Natural killer cell (primary cell): ENCODE measurements around the gene RTF1. TPM values are rescaled to one million over a fixed set of nuclear protein-coding genes. Genes with fewer than 3 reads are reported as not detected.
A peak's percentile ranks its signal among the peaks of the same experiment; 100 is the strongest.

Source experiments
- ATAC-seq, 3 donors: fragments of 150-1000 bp in 2 of 3; fragments of 200-7000 bp in 1 of 3; cut with Tn5 transposase; 1 replicate in 1 of 3; 2 replicates in 2 of 3; pipeline ENCODE4 v1.10.0; 2021; ENCODE audit warnings: mild to moderate bottlenecking in 2 of 3, moderate library complexity in 2 of 3
- DNase-seq, 2 donors: peaks; one replicate each; pipeline versions ENCODE4 v3.0.0 to v3.0.0-alpha.2; 2013 to 2021; ENCODE audit warnings: mixed read lengths in 1 of 2
- H3K27ac ChIP-seq: one replicate; pipeline ENCODE4 v1.5.1; 2013; ENCODE audit warnings: mild to moderate bottlenecking, low read length
- H3K27me3 ChIP-seq: one replicate; pipeline ENCODE4 v1.6.1; 2013; ENCODE audit warnings: low read length; ENCODE audit not compliant: control insufficient read depth, insufficient read depth
- H3K36me3 ChIP-seq: one replicate; pipeline ENCODE4 v1.6.1; 2013; ENCODE audit warnings: low read length; ENCODE audit not compliant: control insufficient read depth, insufficient read depth
- H3K4me1 ChIP-seq: one replicate; pipeline ENCODE4 v1.6.1; 2013; ENCODE audit warnings: low read length; ENCODE audit not compliant: control insufficient read depth, insufficient read depth
- H3K4me3 ChIP-seq: one replicate; pipeline ENCODE4 v1.5.1; 2013; ENCODE audit warnings: low read length
- H3K9me3 ChIP-seq: one replicate; pipeline ENCODE4 v1.6.1; 2013; ENCODE audit warnings: low read length; ENCODE audit not compliant: control insufficient read depth, insufficient read depth
- H3K27ac Mint-ChIP-seq, 2 donors: one replicate each; pipeline ENCODE4 v1.8.0; 2022; ENCODE audit warnings: mild to moderate bottlenecking in 2 of 2, mixed read lengths in 2 of 2, moderate library complexity in 1 of 2
- H3K27me3 Mint-ChIP-seq, 2 donors: one replicate each; pipeline ENCODE4 v1.8.0; 2022; ENCODE audit warnings: low read depth in 2 of 2, mixed read lengths in 2 of 2
- H3K36me3 Mint-ChIP-seq: one replicate; pipeline ENCODE4 v1.8.0; 2022; ENCODE audit warnings: mixed read lengths
- H3K4me1 Mint-ChIP-seq, 2 donors: one replicate each; pipeline ENCODE4 v1.8.0; 2022; ENCODE audit warnings: mixed read lengths in 2 of 2
- H3K4me3 Mint-ChIP-seq: one replicate; pipeline ENCODE4 v1.8.0; 2022; ENCODE audit warnings: mild to moderate bottlenecking, moderate library complexity, mixed read lengths
- H3K9me3 Mint-ChIP-seq, 2 donors: one replicate each; pipeline ENCODE4 v1.8.0; 2022; ENCODE audit warnings: mixed read lengths in 2 of 2
- WGBS: methylation state at CpG from one replicate; pipeline ENCODE4 v1.1.7; 2013; ENCODE audit warnings: missing lambda C conversion rate; ENCODE audit not compliant: insufficient coverage; 5-methylcytosine and 5-hydroxymethylcytosine counted together
- intact Hi-C: fragments of 100-400 bp; cut with micrococcal nuclease; formaldehyde crosslinking; loops from one replicate; pipeline ENCODE4 v1.14.2; 2022
- total RNA-seq, 4 donors: library from RNA; stranded (reverse); fragments of 120-200 nt in 1 of 4; gene quantifications; one replicate each; pipeline versions ENCODE4 v1.2.3 to v1.2.4, GENCODE V29; 2013 to 2022
- TF ChIP-seq, protein P1 (sequence below): fragments of 200-600 bp; IDR thresholded peaks from one replicate; pipeline ENCODE4 v1.8.0; 2022; ENCODE audit warnings: antibody characterized with exemption

The RTF1 gene
- total RNA-seq, 3 donors from 2014 or later (not counting 1 experiment from before 2014, with no cell fraction given) = 35.8 to 53.1 (median 42.7) TPM

DNA sequence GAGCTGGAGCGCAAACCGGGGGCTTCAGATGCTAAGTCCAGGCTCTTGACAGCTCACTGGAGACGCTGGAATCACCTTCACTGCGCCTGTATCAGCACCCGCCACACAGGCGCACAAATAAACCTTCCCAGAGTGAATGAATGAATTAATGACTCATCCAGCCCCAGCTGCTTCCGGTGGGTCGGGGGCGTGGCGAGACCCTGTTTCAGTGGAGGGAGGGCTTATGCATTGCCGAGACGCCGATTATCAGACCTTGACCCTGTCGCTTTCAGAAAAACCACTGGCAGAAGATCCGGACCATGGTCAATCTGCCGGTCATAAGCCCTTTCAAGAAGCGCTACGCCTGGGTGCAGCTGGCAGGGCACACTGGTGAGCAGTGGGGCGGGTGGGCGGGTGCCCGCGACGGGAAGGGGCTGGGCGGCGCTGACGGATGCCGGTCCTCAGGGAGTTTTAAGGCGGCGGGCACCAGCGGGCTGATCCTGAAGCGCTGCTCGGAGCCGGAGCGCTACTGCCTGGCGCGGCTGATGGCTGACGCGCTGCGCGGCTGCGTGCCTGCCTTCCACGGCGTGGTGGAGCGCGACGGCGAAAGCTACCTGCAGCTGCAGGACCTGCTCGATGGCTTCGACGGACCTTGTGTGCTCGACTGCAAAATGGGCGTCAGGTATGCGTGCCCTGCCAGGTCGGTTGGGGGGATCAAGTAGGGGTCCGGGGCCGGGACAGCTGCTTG is 84.5 kb downstream of the RTF1 start:
- intact Hi-C loops = no loop called here
- H3K27me3 ChIP-seq = peaks cover 54% of the 10 kb centered on the region
- DNase-seq = peak in 1 of 2 donors; percentile 63
- H3K4me3 ChIP-seq = peak overlapping the region; percentile 24
- Mint-ChIP-seq H3K36me3 (no peaks in the 10 kb centered on the region), H3K27ac (no peak overlapping the region), H3K4me1 (peaks cover 0 to 29% of the 10 kb centered on the region in 2 donors), H3K9me3 (no peaks in the 10 kb centered on the region), H3K4me3 (peak overlapping the region; percentile 75), H3K27me3 (peaks cover 28 to 49% of the 10 kb centered on the region in 2 donors)
- H3K4me1 ChIP-seq = peaks cover 30% of the 10 kb centered on the region
- no peaks in the 10 kb centered on the region for H3K36me3 ChIP-seq
- TF ChIP-seq, protein P1, sequence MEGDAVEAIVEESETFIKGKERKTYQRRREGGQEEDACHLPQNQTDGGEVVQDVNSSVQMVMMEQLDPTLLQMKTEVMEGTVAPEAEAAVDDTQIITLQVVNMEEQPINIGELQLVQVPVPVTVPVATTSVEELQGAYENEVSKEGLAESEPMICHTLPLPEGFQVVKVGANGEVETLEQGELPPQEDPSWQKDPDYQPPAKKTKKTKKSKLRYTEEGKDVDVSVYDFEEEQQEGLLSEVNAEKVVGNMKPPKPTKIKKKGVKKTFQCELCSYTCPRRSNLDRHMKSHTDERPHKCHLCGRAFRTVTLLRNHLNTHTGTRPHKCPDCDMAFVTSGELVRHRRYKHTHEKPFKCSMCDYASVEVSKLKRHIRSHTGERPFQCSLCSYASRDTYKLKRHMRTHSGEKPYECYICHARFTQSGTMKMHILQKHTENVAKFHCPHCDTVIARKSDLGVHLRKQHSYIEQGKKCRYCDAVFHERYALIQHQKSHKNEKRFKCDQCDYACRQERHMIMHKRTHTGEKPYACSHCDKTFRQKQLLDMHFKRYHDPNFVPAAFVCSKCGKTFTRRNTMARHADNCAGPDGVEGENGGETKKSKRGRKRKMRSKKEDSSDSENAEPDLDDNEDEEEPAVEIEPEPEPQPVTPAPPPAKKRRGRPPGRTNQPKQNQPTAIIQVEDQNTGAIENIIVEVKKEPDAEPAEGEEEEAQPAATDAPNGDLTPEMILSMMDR = no peak
- no peaks in the 10 kb centered on the region for H3K9me3 ChIP-seq
- no peak overlapping the region for H3K27ac ChIP-seq
- peak in 2 of 3 donors; percentile 43 to 58 for ATAC-seq
- 5% methylated on average over 56 of the region's 56 CpGs for WGBS

DNA sequence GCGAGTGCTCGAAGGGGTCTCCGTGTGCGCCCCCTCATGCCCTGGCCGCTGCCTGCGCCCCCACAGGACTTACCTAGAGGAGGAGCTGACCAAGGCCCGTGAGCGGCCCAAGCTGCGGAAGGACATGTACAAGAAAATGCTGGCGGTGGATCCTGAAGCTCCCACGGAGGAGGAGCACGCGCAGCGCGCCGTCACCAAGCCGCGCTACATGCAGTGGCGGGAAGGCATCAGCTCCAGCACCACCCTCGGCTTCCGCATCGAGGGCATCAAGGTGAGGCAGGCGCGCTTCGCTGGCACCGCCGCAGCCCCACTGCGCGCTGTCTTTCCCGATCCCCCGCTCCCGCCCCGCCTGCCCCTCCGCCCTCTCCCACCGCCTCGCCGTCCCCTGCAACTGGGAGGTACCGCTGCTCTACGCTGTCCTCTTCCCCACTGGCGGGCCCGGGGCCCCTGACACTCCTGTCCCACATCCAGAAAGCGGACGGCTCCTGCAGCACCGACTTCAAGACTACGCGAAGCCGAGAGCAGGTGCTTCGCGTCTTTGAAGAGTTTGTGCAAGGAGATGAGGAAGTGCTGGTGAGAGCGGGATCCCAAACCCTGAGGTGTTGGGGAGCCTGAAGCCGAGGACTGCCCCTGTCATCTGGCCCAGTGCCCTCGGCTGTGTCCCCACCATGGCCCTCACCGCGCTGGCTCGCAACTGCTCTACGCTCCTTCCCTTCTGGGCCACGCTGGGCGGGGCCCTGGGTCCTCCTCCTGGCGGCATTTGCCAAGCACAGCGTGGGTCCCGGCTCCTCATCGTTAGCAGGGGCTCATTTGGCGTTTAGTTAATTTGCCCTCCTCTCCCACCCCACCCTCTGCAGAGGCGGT is 85.3 kb downstream of the RTF1 start:
- H3K27me3 ChIP-seq = peaks cover 46% of the 10 kb centered on the region
- no peaks in the 10 kb centered on the region for H3K36me3 Mint-ChIP-seq

DNA sequence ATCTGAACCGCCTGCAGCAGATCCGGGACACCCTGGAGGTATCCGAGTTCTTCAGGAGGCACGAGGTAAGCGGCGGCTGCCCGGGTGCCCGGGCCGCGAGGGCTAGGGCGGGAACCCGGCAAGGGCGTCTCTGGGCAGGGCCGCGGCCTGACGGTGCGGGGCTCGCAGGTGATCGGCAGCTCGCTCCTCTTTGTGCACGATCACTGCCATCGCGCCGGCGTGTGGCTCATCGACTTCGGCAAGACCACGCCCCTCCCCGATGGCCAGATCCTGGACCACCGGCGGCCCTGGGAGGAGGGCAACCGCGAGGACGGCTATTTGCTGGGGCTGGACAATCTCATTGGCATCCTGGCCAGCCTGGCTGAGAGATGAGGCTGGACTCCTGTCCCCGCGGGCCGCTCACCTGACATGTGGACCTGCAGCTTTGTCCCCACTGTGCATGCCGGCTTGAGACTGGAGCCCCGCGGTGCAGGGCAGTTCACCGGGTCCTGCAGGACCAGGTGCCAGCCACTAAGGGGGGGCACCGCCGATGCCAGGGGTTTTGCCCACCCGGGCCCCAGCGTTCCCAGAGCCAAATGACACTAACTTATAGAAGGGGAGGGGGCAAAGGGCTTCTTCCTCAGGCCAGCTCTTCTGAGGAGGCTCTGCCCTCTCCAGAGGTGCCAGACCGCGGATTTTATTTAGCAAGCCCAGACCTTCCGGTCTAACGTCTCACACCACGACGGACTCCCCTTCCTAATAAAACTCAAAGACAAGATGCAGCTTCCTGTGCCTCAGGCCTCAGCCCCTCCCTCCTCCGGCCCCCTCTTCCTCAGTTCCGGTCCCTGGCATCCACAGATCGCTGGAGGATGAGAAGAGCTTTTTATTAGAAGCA is 86.1 kb downstream of the RTF1 start:
- peak overlapping the region; percentile 24 for H3K4me3 ChIP-seq
- 8% methylated on average over 52 of the region's 54 CpGs for WGBS

More for the DNA sequence above, 85.3 kb downstream of the RTF1 start:
- Mint-ChIP-seq H3K4me3 (peak overlapping the region; percentile 75), H3K27me3 (peaks cover 22 to 41% of the 10 kb centered on the region in 2 donors), H3K27ac (no peak overlapping the region), H3K4me1 (peaks cover 0 to 29% of the 10 kb centered on the region in 2 donors), H3K9me3 (no peaks in the 10 kb centered on the region)
- intact Hi-C loops = no loop called here
- Histone ChIP-seq H3K36me3 (no peaks in the 10 kb centered on the region), H3K4me3 (peak overlapping the region; percentile 24), H3K9me3 (no peaks in the 10 kb centered on the region), H3K27ac (no peak overlapping the region), H3K4me1 (peaks cover 30% of the 10 kb centered on the region)
- TF ChIP-seq, protein P1 = no peak
- 4% methylated on average over 64 of the region's 64 CpGs for WGBS
- DNase-seq = peak in 1 of 2 donors; percentile 69
- peak; percentile 54 to 62 (median 60) for ATAC-seq

More for the DNA sequence above, 86.1 kb downstream of the RTF1 start:
- Mint-ChIP-seq H3K36me3 (no peaks in the 10 kb centered on the region), H3K4me1 (peaks cover 0 to 29% of the 10 kb centered on the region in 2 donors), H3K9me3 (no peaks in the 10 kb centered on the region), H3K27me3 (peaks cover 22 to 37% of the 10 kb centered on the region in 2 donors), H3K4me3 (peak overlapping the region; percentile 75), H3K27ac (no peak overlapping the region)
- TF ChIP-seq, protein P1 = no peak
- Histone ChIP-seq H3K27me3 (peaks cover 41% of the 10 kb centered on the region), H3K36me3 (no peaks in the 10 kb centered on the region), H3K27ac (no peak overlapping the region), H3K4me1 (peaks cover 30% of the 10 kb centered on the region), H3K9me3 (no peaks in the 10 kb centered on the region)
- ATAC-seq = peak; percentile 15 to 31 (median 21)
- intact Hi-C loops = no loop called here
- DNase-seq = no peak
